ENCODE results near the gene SNX13.

The SNX13 gene

DNA sequence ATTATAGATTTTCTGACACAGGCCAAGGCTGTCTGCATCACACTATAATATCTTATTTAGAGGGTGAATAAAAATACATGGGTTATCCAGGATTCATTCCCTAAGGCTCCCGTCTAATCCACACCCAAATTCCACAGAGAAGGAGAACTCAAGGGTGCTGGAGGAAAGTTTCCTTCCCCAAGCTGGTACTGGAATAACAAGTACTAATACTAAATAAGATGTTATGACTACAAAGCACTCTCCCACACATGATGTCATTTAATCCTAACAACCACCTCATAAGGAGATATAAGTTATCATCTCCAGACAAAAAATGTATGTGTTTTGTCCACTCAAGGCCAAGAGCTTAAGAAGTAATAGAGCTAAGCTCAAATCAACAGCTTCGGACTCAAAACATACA is 53.0 kb downstream of the SNX13 start:
- no peak for TF ChIP-seq Cebpa-rat (IDR thresholded peaks at IDR 0.05)
- Histone ChIP-seq H4K20me1 (peaks cover 0 to 5% (median 0%) of the 10 kb centered on the region in 11 experiments; a peak in 2 of 22 replicates), H3K4me3 (no peak overlapping the region), H3K9ac (no peak overlapping the region), H3K36me3 (peaks cover 30 to 94% (median 67%) of the 10 kb centered on the region in 11 experiments), H3K9me3 (replicated peaks in 1 of 11) (no peaks in the 10 kb centered on the region; a peak in 1 of 22 replicates), H3K27ac (no peak overlapping the region), H3K4me2 (no peak overlapping the region), H3K4me1 (no peaks in the 10 kb centered on the region; a peak in 2 of 20 replicates), H3K27me3 (no peaks in the 10 kb centered on the region)

DNA sequence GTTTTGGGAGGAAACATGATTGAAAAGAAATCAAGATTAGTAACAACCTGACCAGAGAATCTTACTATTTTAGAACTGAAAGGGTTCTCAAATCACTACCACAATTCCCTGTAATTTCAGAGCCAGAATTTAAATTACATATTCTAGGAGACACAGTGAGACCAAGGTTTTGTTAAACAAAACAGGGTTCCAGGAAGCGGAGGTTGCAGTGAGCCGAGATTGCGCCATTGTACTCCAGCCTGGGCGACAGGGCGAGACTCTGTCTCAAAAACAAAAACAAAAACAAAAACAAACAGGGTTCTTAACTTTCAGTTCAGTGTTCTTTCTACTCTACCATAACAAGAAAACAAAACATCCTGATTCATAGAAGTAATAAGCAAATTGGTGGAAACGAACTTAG is 57.6 kb downstream of the SNX13 start:
- no peaks in the 10 kb centered on the region; a peak in 1 of 22 replicates for H3K9me3 ChIP-seq (replicated peaks in 1 of 11)
- no peak for TF ChIP-seq Cebpa-rat (IDR thresholded peaks at IDR 0.05)
- peaks cover 0 to 5% (median 0%) of the 10 kb centered on the region in 11 experiments; a peak in 2 of 22 replicates for H4K20me1 ChIP-seq
- H3K27ac ChIP-seq, result no peak overlapping the region
- H3K27me3 ChIP-seq, result no peaks in the 10 kb centered on the region
- H3K4me2 ChIP-seq, result peak overlapping the region in 1 of 11 experiments; percentile 7; a peak in 1 of 22 replicates
- peaks cover 18 to 93% (median 47%) of the 10 kb centered on the region in 11 experiments for H3K36me3 ChIP-seq
- H3K9ac ChIP-seq, result no peak overlapping the region
- H3K4me1 ChIP-seq, result no peaks in the 10 kb centered on the region; a peak in 2 of 20 replicates
- no peak overlapping the region for H3K4me3 ChIP-seq

DNA sequence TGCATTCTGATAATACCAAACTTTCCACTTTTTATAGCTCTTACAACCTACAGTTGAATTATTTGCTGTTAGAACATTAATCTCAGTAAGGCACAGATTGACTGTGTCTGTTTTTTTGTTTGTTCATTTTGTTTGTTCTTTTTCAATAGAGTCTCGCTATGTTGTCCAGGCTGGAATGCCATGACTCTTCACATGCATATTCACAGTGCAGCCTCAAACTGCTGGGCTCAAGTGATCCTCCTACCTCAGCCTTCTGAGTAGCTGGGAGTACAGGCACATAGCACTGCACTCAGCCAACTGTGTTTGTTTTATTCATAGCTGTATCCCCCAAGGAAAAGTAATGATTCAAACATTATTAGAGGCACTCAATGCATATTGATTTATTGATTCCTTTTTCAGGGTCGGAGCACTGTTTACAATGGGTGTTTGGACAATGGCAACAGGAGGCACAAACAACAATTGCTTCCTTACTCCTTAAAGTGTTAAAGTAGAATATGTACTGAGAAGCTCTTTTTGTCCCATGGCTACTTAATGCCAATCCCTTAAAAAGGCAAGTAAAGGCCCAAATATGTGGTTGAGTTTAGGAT is 61.1 kb downstream of the SNX13 start:
- Histone ChIP-seq H3K4me2 (no peak overlapping the region), H3K4me3 (no peak overlapping the region), H3K4me1 (no peaks in the 10 kb centered on the region; a peak in 2 of 20 replicates), H3K9ac (no peak overlapping the region), H3K36me3 (peaks cover 15 to 83% (median 36%) of the 10 kb centered on the region in 11 experiments; a peak in 21 of 22 replicates), H3K27ac (no peak overlapping the region), H4K20me1 (no peaks in the 10 kb centered on the region; a peak in 1 of 22 replicates), H3K9me3 (replicated peaks in 1 of 11) (no peaks in the 10 kb centered on the region), H3K27me3 (no peaks in the 10 kb centered on the region)
- TF ChIP-seq Cebpa-rat (IDR thresholded peaks at IDR 0.05), result no peak

DNA sequence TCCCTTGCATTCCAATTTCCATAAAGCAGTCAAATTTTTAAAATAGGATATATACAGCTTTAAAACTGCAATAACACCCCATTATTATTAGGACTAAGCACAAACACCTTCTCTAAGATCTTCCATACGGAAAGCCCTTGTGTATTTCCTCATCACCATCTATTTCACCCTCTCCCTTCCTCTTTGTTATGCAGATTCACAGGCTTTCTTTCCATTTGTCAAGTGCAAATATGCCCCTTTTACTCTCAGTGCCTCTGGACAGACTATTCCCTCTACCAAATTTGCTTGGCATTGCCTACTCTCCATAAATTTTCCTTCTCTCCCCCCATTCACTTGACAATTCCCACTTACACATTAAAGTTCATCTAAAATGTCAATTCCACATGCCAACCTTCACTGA is 61.7 kb downstream of the SNX13 start:
- Histone ChIP-seq H4K20me1 (no peaks in the 10 kb centered on the region; a peak in 1 of 22 replicates), H3K4me3 (no peak overlapping the region), H3K4me1 (no peaks in the 10 kb centered on the region; a peak in 2 of 20 replicates), H3K36me3 (peaks cover 20 to 83% (median 37%) of the 10 kb centered on the region in 11 experiments; a peak in 21 of 22 replicates), H3K9ac (no peak overlapping the region), H3K27me3 (no peaks in the 10 kb centered on the region), H3K9me3 (replicated peaks in 1 of 11) (no peaks in the 10 kb centered on the region), H3K4me2 (no peak overlapping the region), H3K27ac (no peak overlapping the region)
- TF ChIP-seq Cebpa-rat (IDR thresholded peaks at IDR 0.05), result no peak

DNA sequence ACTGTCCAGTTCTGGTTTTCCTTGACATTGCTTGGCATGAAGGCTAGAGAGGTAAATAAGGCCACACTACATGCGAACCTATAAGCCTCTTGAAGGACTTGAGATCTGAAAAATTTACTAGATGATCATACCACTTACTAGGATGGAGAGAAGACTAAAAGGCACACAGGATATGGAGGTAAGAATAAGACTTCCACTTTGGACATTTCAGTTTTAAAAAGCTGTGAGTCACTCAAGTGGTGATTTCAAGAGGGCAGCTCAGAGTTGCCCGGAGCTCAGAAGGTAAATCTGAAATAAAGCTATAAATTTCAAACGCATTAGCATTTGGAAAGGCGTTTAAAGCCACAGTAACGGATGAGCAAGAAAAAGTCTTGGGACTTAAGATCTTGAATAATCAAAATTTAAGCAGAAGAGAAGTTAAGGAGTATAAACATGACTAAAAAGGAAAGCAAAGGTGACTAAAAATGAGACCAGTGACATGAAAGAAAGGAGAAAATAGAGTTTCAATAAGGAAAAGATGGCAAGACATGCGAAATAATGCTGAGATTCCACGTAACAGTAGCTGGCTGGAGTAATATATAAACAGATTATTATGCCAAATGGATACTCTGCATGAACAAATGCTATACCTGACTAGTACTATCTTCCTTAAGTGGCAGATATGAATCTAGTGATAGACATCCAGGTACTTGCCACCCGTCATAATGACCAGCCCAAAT is 68.3 kb downstream of the SNX13 start:
- no peaks in the 10 kb centered on the region; a peak in 1 of 22 replicates for H4K20me1 ChIP-seq
- no peak overlapping the region for H3K9ac ChIP-seq
- H3K36me3 ChIP-seq, result peaks cover 41 to 97% (median 70%) of the 10 kb centered on the region in 11 experiments
- peaks cover 0 to 6% (median 4%) of the 10 kb centered on the region in 11 experiments; a peak in 10 of 22 replicates for H3K9me3 ChIP-seq (replicated peaks in 1 of 11)
- H3K27me3 ChIP-seq, result no peaks in the 10 kb centered on the region
- H3K4me3 ChIP-seq, result no peak overlapping the region
- H3K4me2 ChIP-seq, result no peak overlapping the region
- H3K27ac ChIP-seq, result no peak overlapping the region
- no peak for TF ChIP-seq Cebpa-rat (IDR thresholded peaks at IDR 0.05)
- H3K4me1 ChIP-seq, result no peaks in the 10 kb centered on the region

DNA sequence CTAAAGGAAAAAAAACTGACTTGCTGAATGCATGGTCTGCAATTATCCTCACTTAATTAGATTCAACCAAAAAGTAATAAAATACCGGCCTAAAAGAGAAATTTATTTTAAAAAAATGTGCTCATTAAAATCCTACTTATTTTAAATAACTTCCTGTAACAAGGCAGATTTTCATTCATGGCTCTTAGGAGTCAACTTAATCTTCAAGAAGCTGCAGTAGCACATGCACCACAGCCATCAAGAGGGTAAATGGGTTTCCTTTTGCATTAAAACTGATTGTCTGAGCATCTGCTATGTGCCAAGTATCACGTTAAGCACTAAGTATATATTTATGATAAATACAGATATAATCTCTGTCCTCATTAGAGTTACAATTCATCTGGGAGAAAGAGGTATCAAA is 69.9 kb downstream of the SNX13 start:
- no peak for TF ChIP-seq Cebpa-rat (IDR thresholded peaks at IDR 0.05)
- no peak overlapping the region for H3K4me3 ChIP-seq
- H3K27ac ChIP-seq, result no peak overlapping the region
- H3K27me3 ChIP-seq, result no peaks in the 10 kb centered on the region
- no peak overlapping the region for H3K4me2 ChIP-seq
- H3K9me3 ChIP-seq (replicated peaks in 1 of 11), result peaks cover 4 to 20% (median 16%) of the 10 kb centered on the region in 11 experiments; a peak in 21 of 22 replicates
- H3K4me1 ChIP-seq, result no peaks in the 10 kb centered on the region
- H4K20me1 ChIP-seq, result no peaks in the 10 kb centered on the region; a peak in 1 of 22 replicates
- H3K9ac ChIP-seq, result no peak overlapping the region
- H3K36me3 ChIP-seq, result peaks cover 42 to 100% (median 80%) of the 10 kb centered on the region in 11 experiments

DNA sequence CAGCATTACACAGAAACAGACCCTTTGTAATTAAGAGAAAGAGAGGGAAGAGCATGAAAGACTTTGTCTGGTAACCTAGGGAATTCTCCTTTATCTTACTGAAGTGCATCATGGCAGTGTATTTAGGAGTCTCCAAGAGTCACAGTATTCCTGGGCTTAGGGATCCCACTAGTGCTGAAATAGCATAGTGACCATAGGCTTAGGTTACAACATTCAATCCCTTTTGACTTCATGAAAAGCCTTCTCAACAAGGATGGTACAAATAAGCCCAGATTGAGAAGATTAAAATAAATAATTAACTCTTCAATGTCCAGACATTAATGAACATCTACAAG is 76.5 kb downstream of the SNX13 start:
- H3K9me3 ChIP-seq (replicated peaks in 1 of 11), result peaks cover 8 to 22% (median 18%) of the 10 kb centered on the region in 11 experiments; a peak in 21 of 22 replicates
- no peak overlapping the region for H3K4me2 ChIP-seq
- H3K27ac ChIP-seq, result no peak overlapping the region
- H3K36me3 ChIP-seq, result peaks cover 46 to 95% (median 71%) of the 10 kb centered on the region in 11 experiments
- TF ChIP-seq Cebpa-rat (IDR thresholded peaks at IDR 0.05), result no peak
- no peak overlapping the region for H3K4me3 ChIP-seq
- H3K27me3 ChIP-seq, result no peaks in the 10 kb centered on the region
- H4K20me1 ChIP-seq, result peaks cover 0 to 11% (median 0%) of the 10 kb centered on the region in 11 experiments; a peak in 3 of 22 replicates
- H3K4me1 ChIP-seq, result peaks cover 0 to 8% (median 2%) of the 10 kb centered on the region in 10 experiments; a peak in 4 of 20 replicates
- no peak overlapping the region for H3K9ac ChIP-seq

DNA sequence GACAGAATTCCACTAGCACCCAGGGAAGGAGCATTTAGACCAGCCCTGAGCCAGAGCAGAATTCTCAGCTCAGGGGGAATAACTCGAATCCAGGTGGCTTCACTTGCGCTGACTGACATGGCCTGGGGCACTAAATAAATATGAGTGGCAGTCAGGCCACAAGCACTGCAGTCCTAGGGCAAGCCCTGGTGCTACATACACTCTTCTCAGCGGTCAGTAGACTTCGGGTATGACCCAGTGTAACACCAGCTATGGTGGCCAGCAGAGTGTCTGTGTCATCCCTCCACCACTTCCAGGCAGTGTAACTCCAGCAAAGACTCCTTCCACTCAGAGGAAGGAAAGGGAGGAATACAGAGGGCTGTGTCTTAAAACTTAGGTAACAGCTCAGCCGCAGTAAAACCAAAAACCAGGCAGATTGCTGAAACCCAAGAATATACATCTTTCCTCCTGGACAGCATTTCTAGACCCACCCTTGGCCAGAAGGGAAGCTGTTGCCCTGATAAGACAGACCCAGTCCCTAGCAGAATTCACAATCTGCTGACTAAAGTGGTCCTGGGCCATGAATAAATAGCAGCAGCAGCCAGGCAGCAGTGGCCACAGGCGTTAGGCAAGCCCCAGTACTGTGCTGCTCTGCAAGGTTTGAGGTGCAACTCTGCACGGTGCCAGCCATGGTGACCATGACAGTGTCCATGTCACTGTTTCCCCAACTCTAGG is 77.0 kb downstream of the SNX13 start:
- Histone ChIP-seq H3K4me2 (no peak overlapping the region), H4K20me1 (peaks cover 0 to 11% (median 0%) of the 10 kb centered on the region in 11 experiments; a peak in 3 of 22 replicates), H3K27ac (no peak overlapping the region), H3K4me1 (peaks cover 0 to 8% (median 2%) of the 10 kb centered on the region in 10 experiments; a peak in 4 of 20 replicates), H3K4me3 (no peak overlapping the region), H3K9ac (no peak overlapping the region), H3K9me3 (replicated peaks in 1 of 11) (peaks cover 8 to 22% (median 18%) of the 10 kb centered on the region in 11 experiments; a peak in 21 of 22 replicates), H3K27me3 (no peaks in the 10 kb centered on the region), H3K36me3 (peaks cover 46 to 93% (median 71%) of the 10 kb centered on the region in 11 experiments)
- TF ChIP-seq Cebpa-rat (IDR thresholded peaks at IDR 0.05), result no peak

DNA sequence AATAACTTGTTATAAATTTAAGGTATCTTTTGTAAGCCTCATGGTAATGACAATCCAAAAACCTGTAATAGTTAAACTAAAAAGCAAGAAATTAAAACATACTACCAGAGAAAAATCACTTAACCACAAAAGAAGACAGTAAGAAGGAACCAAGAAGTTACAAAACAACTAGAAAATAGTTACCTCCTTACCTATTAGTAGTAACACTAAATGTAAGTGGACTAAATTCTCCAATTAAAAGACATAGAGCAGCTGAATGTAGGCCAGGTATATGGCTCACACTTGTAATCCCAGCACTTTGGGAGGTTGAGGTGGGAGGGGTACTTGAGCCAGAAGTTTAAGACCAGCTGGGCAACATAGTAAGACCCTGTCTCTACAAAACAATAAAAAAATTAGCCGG is 84.0 kb downstream of the SNX13 start:
- Histone ChIP-seq H3K4me1 (peaks cover 0 to 12% (median under 1%) of the 10 kb centered on the region in 10 experiments; a peak in 8 of 20 replicates), H3K36me3 (peaks cover 33 to 94% (median 49%) of the 10 kb centered on the region in 11 experiments), H3K27me3 (no peaks in the 10 kb centered on the region), H3K4me3 (no peak overlapping the region), H3K27ac (no peak overlapping the region), H3K9me3 (replicated peaks in 1 of 11) (peaks cover 16 to 23% (median 19%) of the 10 kb centered on the region in 11 experiments), H3K9ac (no peak overlapping the region), H3K4me2 (no peak overlapping the region), H4K20me1 (no peaks in the 10 kb centered on the region; a peak in 1 of 22 replicates)
- no peak for TF ChIP-seq Cebpa-rat (IDR thresholded peaks at IDR 0.05)
